Sigmoid colon (tissue), 7 donors: ENCODE results near the gene BCR. TPM values are rescaled to one million over a fixed set of nuclear protein-coding genes. Genes with fewer than 3 reads are reported as not detected.

Source experiments
- DNase-seq: peaks from one replicate; pipeline ENCODE4 v3.0.0-alpha.2; 2019
- H3K27ac ChIP-seq, 4 donors: fragments of 200-600 bp; sonication (generic); one replicate each; pipeline ENCODE4 v1.5.1; 2016 to 2019; ENCODE audit warnings: mild to moderate bottlenecking in 1 of 4
- H3K27me3 ChIP-seq, 3 donors: fragments of 200-600 bp; sonication (generic); one replicate each; pipeline ENCODE4 v1.5.1; 2019; ENCODE audit warnings: mild to moderate bottlenecking in 1 of 3
- H3K36me3 ChIP-seq, 4 donors: fragments of 200-600 bp; sonication (generic); one replicate each; pipeline ENCODE4 v1.5.1; 2016 to 2019
- H3K4me1 ChIP-seq, 4 donors: fragments of 200-600 bp; sonication (generic); one replicate each; pipeline ENCODE4 v1.5.1; 2017 to 2019
- H3K4me3 ChIP-seq, 4 donors: fragments of 200-600 bp; sonication (generic); one replicate each; pipeline ENCODE4 v1.5.1; 2017 to 2019; ENCODE audit warnings: mild to moderate bottlenecking in 2 of 4, moderate library complexity in 1 of 4
- H3K9me3 ChIP-seq, 4 donors: fragments of 200-600 bp in 3 of 4; sonication (generic) in 3 of 4; one replicate each; pipeline versions ENCODE4 v1.5.1 to v1.6.1; 2013 to 2019
- CTCF ChIP-seq, 4 experiments: fragments of 450-650 bp in 3 of 4; fragments of 200-600 bp in 1 of 4; IDR thresholded peaks; one replicate each; pipeline ENCODE4 v1.5.1; 2016 to 2019; ENCODE audit warnings: antibody characterized with exemption in 4 of 4, mild to moderate bottlenecking in 3 of 4, moderate library complexity in 2 of 4
- EP300 ChIP-seq, 4 donors: sonication (generic); formaldehyde crosslinking; IDR thresholded peaks; one replicate each; pipeline ENCODE4 v1.6.1; 2017; ENCODE audit warnings: antibody characterized with exemption in 4 of 4
- POLR2A ChIP-seq, 2 donors: fragments of 450-650 bp; IDR thresholded peaks; one replicate each; pipeline ENCODE4 v1.6.1; 2016; ENCODE audit warnings: antibody characterized with exemption in 2 of 2, mild to moderate bottlenecking in 2 of 2, moderate library complexity in 2 of 2
- POLR2AphosphoS5 ChIP-seq, 4 donors: sonication (generic); formaldehyde crosslinking; IDR thresholded peaks; one replicate each; pipeline ENCODE4 v1.6.1; 2017; ENCODE audit warnings: antibody characterized with exemption in 4 of 4
- WGBS, 2 donors: extraction: QIAGEN DNeasy Blood & Tissue Kit; methylation state at CpG; one replicate each; pipeline ENCODE4 v1.1.7; 2013; 5-methylcytosine and 5-hydroxymethylcytosine counted together
- intact Hi-C: fragments of 100-400 bp; cut with DNase I; formaldehyde crosslinking; loops from one replicate; pipeline ENCODE4 v1.15.1; 2023
- polyA plus RNA-seq, 3 donors: library from polyadenylated mRNA; stranded (reverse); fragments of 200-250 nt; gene quantifications; one replicate each; pipeline ENCODE4 v1.2.3, GENCODE V29; 2013
- total RNA-seq, 4 donors: library from RNA; depleted of rRNA; stranded (reverse); fragments of >200 nt; gene quantifications; one replicate each; pipeline ENCODE4 v1.1.0, GENCODE V29; 2016
- donor health status: healthy with polysubstance abuse.
- donor health status: Bipolar disorder and iron deficiency.
- donor health status: healthy.

The BCR gene
- total and polyA plus RNA-seq, 7 donors, result 10.8 to 39.9 (median 17.5) TPM

DNA sequence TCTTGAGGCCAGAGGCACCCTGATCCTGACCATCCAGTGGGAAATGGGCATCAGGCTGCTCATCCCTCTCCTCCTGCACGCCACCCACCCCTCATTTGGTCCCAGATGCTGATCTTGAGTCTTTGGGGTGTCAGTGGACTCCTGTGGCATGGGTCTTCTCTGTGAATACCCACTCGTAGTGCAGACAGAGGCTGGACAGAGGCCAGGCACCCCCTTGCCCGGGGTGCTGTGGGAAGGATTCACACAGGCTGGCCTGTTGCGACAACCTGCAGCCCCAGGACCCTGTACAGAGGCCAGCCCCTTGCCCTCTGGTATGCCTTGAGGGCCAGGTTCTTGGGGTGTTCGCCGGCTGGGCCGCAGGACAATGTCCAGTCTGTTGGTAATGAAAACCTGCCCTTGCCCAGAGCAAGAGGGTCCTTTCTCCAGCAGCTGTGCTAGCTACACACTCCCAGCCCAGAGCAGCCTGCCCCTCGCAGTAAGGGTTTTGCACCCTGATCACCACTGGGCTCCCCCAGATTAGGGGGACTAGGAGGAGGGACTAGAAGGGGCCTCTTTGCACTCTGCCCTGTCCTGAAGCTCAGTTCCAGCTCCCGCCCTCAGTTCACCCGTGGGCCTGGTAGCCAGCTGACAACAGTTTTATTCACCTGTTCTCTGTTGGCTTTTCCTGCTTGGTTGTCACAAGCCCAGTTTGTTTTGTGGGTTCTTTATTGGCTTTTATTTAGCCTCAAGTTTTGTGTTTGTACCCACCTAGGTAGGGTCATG lies 76.0 kb downstream of the BCR start:
- intact Hi-C loops, result no loop called here
- Histone ChIP-seq H3K4me3 (no peak overlapping the region), H3K36me3 (peaks cover 0 to 24% (median 8%) of the 10 kb centered on the region in 4 donors), H3K4me1 (peaks cover 0 to 31% (median 24%) of the 10 kb centered on the region in 4 donors), H3K27me3 (no peaks in the 10 kb centered on the region), H3K27ac (peak overlapping the region; percentile 62 to 81 (median 75)), H3K9me3 (no peaks in the 10 kb centered on the region)
- no peak for TF ChIP-seq POLR2AphosphoS5 (IDR thresholded peaks at IDR 0.05)
- no peak for TF ChIP-seq CTCF (IDR thresholded peaks at IDR 0.05)
- TF ChIP-seq POLR2A (IDR thresholded peaks at IDR 0.05), result no peak
- no peak for TF ChIP-seq EP300 (IDR thresholded peaks at IDR 0.05)
- 80 to 91% methylated on average over 10 of the region's 10 CpGs for WGBS, 2 donors
- no peak for DNase-seq

DNA sequence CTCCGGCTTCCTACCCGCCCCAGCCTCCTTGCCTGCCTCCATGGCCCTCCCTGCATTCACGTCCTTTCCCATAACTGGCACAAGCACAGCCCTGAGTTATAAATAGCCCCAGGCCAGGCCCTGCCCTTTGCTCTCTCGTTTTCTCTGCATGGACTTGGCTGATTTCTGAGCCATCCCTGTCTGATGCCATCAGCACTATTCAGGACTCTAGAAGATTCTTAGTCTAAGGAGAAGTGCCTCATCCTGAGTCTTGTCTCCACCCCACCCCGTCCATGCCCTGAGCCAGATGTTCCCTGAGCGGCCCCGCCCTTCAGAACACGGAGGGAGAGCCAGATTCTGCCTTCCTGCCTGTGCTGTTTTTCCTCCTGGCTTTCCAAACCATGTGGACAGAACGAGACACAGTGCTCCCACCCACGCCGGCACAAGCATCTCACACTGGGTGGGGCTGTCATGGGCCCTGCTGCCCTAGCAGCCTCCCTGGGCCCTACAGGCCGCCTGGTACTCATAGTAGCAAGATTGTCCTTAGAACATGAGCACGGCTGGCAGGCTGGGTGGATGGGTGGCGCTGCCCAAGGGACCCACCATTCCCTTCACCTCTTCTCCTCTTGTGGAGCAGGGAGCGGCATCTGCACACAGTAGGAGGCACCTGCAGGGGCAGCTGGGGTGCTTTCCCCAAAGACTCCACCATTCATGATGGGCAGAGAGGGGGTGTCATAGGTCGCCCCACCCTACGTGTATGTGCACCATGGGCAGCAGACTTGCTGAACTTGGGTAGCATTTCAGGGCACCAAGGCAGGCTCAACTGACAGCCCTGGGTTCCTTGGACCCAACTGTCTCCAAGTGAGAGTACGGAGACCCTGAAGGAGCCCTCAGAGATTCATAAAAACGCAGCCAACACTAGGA lies 76.9 kb downstream of the BCR start:
- no peak overlapping the region for H3K4me3 ChIP-seq
- intact Hi-C loops, result no loop called here
- H3K27ac ChIP-seq, result peak overlapping the region; percentile 62 to 81 (median 75)
- DNase-seq, result peak; percentile 80
- H3K4me1 ChIP-seq, result peaks cover 0 to 26% (median 21%) of the 10 kb centered on the region in 4 donors
- H3K9me3 ChIP-seq, result no peaks in the 10 kb centered on the region
- no peaks in the 10 kb centered on the region for H3K27me3 ChIP-seq
- H3K36me3 ChIP-seq, result peaks cover 7 to 33% (median 17%) of the 10 kb centered on the region in 4 donors
- TF ChIP-seq CTCF (IDR thresholded peaks at IDR 0.05) (no peak), POLR2AphosphoS5 (IDR thresholded peaks at IDR 0.05) (peak in 3 of 4 donors; percentile 12 to 61 (median 45))
- 44 to 69% methylated on average over 19 of the region's 19 CpGs for WGBS, 2 donors

GRCh38 chr22:23257889-23258825 lies 77.8 kb downstream of the BCR start:
- TF ChIP-seq POLR2AphosphoS5 (IDR thresholded peaks at IDR 0.05) (no peak), EP300 (IDR thresholded peaks at IDR 0.05) (no peak), CTCF (IDR thresholded peaks at IDR 0.05) (no peak), POLR2A (IDR thresholded peaks at IDR 0.05) (no peak)
- Histone ChIP-seq H3K27ac (peak overlapping the region; percentile 62 to 81 (median 75)), H3K9me3 (no peaks in the 10 kb centered on the region), H3K4me1 (peaks cover 0 to 26% (median 21%) of the 10 kb centered on the region in 4 donors), H3K4me3 (no peak overlapping the region), H3K36me3 (peaks cover 8 to 41% (median 18%) of the 10 kb centered on the region in 4 donors), H3K27me3 (no peaks in the 10 kb centered on the region)
- 93 to 95% methylated on average over 15 of the region's 15 CpGs for WGBS, 2 donors
- intact Hi-C loops, result no loop called here
- no peak for DNase-seq

DNA sequence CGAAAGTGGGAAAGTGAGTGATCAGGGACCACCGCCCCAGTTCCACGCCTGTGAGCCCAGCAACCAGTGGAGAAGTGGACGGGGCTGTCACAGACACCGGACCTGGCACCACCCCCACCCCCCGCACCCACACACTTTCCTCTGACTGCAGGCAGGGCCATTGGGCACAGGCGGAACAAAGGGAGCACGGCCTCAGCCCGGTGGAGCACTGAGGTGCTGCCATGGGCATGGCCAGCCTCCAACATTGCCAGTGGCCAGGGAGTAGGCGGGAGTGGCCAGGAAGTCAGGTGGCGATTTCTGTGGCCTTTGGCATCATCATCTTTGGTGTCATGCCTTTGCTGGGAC lies 78.5 kb downstream of the BCR start:
- WGBS, 2 donors, result 91 to 96% methylated on average over 11 of the region's 11 CpGs
- DNase-seq, result no peak
- H3K9me3 ChIP-seq, result no peaks in the 10 kb centered on the region
- H3K4me3 ChIP-seq, result no peak overlapping the region
- peaks cover 12 to 46% (median 21%) of the 10 kb centered on the region in 4 donors for H3K36me3 ChIP-seq
- intact Hi-C loops, result no loop called here
- H3K27me3 ChIP-seq, result no peaks in the 10 kb centered on the region
- TF ChIP-seq POLR2A (IDR thresholded peaks at IDR 0.05), result no peak
- no peak for TF ChIP-seq EP300 (IDR thresholded peaks at IDR 0.05)
- TF ChIP-seq CTCF (IDR thresholded peaks at IDR 0.05), result no peak
- no peak for TF ChIP-seq POLR2AphosphoS5 (IDR thresholded peaks at IDR 0.05)
- H3K4me1 ChIP-seq, result peaks cover 0 to 26% (median 21%) of the 10 kb centered on the region in 4 donors
- H3K27ac ChIP-seq, result peak overlapping the region in 2 of 4 donors; percentile 0 to 81
